Measurements from ENCODE around the gene RUNDC1.
"Not testable (repeated sequence)": the region's sequence is repeated elsewhere in the genome, so short reads cannot be mapped to it uniquely, and the experiment has no call there.

RUNDC1 gene

DNA sequence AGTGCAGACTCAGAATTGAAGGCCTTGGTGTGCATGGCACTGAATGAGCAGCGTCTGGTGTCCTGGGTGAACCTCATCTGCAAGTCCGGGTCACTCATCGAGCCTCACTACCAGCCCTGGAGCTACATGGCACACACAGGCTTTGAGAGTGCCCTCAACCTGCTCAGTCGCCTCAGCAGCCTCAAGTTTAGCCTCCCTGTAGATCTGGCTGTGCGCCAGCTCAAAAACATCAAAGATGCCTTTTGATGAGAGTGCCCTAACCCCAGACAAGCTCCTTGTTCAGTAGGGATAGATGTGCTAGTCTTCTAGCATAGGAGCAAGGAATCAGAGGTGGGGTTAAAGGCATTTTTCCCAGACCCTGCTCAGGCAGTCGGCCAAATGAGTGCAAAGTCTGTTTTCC lies 11.1 kb downstream of the RUNDC1 start:
- DNase-seq (ENCODE audit: low spot score) = no peak

GRCh38 chr17:42992872-42993271 lies 12.5 kb downstream of the RUNDC1 start:
- DNase-seq (ENCODE audit: low spot score) = no peak

DNA sequence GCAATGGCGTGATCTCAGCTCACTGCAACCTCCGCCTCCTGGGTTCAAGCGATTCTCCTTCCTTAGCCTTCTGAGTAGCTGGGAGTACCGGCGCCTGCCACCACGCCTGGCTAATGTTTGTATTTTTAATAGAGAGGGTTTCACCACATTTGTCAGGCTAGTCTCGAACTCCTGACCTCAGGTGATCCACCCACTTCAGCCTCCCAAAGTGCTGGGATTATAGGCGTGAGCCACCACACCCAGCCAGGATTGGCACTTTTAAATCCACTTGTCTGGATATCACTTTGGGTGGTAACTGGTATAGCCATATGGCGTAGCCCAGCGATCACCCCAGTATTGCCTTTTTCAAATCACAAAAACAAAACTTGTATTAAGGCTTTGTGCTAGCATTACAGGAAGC lies 13.5 kb downstream of the RUNDC1 start:
- not testable (repeated sequence) for DNase-seq (ENCODE audit: low spot score)

DNA sequence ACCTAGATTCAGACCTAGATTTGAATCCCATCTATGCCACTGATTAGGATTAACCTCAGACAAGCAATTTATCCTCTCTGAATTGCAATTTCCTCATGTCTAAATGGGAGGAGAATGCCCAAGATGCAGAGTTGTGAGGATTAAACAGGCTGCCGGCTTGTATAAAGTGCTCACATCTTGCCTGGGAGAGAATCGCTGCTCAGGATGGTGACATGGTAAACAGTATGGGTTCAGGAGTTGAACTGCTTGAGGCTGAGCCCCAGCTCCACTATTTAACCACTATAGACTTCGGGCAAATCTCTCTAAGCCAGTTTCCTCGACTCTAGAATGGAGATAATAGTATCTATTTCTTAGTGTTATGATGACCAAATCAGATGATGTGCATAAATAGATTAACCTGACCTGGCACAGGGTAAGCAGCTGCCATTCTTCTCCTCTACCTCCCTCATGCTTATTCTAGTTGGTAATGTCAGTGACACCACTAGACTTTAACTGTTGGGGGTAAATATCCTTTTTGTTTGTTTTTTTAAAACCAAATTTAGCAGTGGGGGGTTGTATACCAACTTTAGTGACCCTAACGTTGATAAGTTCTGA lies 17.1 kb downstream of the RUNDC1 start:
- DNase-seq (ENCODE audit: low spot score) = peak; percentile 18

DNA sequence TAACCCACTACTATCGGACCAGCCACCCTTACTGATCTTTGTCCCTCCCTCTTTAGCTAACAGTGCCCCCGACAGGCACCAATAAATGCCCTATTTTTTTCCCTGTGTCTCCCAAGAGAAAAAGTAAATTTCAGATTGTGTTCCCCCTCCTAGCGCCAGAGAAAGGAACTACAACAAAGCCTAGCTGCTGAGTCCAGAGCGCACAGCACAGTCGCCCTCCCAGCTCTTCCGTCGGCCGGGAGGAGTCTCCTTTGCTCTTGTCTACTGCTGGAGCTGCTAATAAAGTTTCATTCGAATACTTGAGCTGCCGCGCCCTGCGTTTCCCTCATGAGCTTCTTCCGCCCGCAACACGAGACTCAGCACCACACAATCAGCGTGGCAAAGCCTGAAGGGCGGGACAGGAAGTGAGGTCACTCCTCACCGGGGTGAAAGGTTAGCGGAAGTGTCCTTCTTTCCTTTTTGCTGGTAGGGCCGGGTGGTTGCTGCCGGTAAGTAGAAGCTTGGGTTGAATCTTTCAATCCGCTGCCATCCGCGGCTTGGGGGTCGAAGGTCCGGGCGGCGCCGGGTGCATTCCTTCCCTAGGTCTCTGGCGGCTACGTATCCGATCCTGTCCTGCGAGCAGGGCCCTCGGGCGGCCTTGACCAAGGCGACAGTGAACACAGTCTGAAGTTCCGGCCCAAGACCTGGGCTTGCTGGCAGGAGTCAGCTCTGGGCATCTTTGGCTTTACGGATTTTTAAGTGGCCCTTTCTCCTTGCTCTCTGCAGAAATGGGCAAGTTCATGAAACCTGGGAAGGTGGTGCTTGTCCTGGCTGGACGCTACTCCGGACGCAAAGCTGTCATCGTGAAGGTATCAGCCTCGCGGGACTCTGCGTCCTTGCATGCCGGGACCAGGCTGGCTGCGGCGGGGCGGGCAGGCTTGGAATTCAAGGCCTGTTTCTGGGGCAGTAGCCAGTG lies 17.9 kb downstream of the RUNDC1 start, which contains the start of gene RPL27:
Gene RPL27 (plus strand): TSS at position 436 of the 955 bp plus-strand sequence. CDS start 332 bp downstream, at position 768.
- DNase-seq (ENCODE audit: low spot score) = peak; percentile 100

GRCh38 chr17:42999003-42999525 lies 18.7 kb downstream of the RUNDC1 start:
- DNase-seq (ENCODE audit: low spot score) = no peak

DNA sequence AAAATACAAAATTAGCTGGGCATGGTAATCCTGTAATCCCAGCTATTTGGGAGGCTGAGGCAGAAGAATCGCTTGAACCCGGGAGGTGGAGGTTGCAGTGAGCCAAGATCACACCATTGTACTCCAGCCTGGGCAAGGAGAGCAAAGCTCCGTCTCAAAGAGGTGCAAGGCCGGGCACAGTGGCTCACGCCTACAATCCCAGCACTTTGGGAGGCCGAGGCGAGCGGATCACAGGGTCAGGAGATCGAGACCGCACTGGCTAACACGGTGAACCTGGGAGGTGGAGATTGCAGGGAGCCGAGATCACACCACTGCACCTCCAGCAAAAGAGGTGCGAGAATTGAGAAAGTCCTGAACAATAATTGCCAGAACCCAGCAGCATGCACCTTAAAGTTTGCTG lies 20.5 kb downstream of the RUNDC1 start:
- not testable (repeated sequence) for DNase-seq (ENCODE audit: low spot score)

DNA sequence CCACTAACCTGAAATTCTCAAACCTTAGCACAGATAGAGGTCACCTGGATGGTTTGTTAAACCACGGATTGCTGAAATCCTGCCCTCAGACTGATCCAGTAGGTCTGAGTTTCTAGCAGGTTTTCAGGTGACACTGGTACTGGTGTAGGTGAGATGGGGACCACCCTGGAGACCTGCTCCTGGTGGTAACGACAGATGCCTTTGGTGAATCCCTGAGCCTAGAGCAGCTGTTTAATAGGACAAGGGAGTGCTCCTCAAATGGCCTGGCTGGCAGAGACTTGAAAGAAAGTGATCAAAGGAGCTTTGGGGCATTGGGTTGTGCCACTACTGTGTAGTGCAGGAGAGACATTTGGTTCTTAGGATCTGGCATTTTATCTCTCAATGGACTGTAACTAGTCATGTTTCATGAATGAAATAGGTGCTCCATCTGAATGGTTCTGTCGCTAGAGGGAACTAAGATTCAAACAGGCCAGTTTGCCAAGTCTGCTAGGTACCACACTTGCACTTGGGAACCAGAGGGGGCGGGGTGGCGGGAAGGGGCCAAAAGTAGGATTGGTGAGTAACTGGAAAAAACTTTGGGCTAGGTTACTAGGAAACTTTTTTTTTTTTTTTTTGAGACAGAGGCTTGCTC lies 23.3 kb downstream of the RUNDC1 start:
- peak; percentile 48 for DNase-seq (ENCODE audit: low spot score)

DNA sequence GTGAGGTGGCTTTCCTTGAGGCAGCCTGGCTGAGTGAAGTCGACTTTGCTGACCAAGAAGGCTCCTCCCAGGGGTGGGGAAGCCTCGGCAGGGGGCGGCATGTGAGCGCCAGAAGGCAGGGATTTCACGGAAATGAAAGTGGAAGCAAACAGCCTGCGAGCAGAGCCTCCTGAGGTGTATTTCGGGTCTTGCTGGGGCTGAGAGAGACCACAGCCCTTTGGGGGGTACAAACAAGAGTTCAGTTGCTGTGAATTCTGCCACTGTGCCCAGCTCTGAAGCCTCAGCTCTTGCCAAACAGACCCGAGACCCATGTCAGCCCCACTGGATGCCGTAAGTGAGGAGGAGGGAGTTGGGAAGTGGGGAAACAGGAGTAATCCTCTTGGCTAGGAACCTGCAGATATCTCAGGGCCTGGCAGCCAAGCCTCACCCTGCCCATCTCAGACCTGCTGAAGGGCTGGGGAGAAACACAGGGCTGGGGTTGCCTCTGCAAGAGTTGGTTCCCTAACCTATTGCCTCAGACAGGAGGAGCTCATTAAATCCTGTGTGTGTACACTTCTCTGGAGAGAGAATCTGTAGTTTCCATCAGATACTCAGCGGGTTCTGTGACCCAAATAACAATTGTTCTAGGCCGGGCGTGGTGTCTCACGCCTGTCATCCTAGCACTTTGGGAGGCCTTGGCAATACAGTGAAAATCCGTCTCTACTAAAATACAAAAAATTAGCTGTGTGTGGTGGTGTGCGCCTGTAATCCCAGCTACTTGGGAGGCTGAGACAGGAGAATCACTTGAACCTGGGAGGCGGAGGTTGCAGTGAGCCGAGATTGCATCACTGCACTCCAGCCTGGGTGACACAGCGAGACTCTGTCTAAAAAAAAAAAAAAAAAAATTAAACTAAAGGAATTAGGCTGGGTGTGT lies 26.5 kb downstream of the RUNDC1 start, which contains the start of gene IFI35:
Gene IFI35 (plus strand): TSS at position 146 of the 913 bp plus-strand sequence. CDS start 164 bp downstream, at position 310.
- DNase-seq (ENCODE audit: low spot score) = peak; percentile 68

DNA sequence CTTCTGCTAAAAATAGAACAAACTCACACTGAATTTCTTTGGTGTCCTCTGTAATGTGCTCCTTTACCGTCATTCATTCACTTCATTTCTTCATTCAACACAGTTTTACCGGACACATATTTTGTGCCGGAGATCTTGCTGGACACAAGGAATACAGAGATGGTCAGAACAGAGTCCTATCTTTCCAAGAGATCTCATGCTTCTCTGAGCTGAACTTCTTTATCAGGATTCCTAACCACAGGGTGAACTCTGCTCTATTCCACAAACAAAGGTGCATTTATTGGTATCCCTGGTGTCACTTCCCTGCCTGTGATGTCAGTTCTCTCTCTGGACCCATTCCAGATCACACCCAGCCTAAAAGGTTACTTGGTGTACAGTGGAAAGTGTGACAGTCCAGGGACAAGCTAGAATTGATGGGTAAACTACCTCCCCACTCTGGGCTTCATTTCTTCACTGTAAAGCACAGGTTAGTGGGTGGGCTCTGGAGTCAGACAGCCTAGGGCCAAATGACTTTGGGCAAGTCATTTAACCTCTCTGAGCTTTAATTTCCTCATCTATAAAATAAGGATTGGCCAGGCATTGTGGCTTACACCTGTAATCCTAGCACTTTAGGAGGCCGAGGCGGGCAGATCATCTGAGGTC lies 30.4 kb downstream of the RUNDC1 start:
- peak; percentile 93 for DNase-seq (ENCODE audit: low spot score)

GRCh38 chr17:43011728-43012472 lies 31.5 kb downstream of the RUNDC1 start:
- DNase-seq (ENCODE audit: low spot score) = no peak

GRCh38 chr17:43013296-43013695 lies 32.9 kb downstream of the RUNDC1 start:
- DNase-seq (ENCODE audit: low spot score) = no peak

GRCh38 chr17:43014020-43014648 lies 33.8 kb downstream of the RUNDC1 start:
- DNase-seq (ENCODE audit: low spot score) = no peak

DNA sequence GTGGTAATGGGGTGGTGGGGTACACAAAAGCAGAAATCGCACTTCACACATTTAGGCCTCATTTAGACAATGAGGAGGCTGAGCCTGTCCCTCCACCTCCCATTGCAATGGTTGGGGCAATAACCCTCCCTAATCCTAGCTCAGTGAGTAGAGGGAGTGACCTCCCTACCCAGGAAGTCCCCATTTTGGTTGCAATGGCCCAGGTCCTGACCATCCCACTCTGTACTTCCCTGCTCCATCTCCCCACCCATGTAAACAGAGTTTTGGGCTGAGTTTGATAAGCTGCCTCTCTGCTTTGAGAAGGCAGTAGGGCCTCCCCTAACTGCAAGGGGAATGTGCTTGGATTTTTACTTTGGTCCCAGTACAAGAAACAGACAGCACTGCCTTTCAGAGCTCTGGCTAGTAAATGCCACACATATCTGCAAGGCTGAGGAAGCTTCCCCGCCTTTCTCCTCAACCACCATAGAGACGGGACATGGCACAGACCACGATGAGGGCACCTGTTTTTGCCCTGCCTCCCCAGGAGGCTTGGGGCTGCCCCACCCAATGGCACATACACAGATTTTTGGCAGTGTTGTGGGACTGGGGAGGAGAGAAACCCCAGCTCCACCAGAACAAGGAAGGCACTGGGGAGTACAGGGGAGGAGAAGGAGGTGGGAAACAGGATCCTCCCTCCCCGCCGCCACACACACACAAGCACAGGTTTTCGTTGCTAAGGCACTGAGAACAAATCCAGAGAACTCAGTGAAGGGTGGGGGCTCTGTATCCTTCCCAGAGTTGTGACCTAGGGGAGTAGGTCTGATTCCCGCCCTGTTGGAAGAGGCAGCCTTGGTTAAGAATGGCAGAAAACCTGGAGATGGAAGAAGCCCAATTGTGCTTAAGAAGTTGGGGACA lies 34.5 kb downstream of the RUNDC1 start:
- DNase-seq (ENCODE audit: low spot score) = no peak

GRCh38 chr17:43015579-43015978 lies 35.2 kb downstream of the RUNDC1 start:
- no peak for DNase-seq (ENCODE audit: low spot score)

DNA sequence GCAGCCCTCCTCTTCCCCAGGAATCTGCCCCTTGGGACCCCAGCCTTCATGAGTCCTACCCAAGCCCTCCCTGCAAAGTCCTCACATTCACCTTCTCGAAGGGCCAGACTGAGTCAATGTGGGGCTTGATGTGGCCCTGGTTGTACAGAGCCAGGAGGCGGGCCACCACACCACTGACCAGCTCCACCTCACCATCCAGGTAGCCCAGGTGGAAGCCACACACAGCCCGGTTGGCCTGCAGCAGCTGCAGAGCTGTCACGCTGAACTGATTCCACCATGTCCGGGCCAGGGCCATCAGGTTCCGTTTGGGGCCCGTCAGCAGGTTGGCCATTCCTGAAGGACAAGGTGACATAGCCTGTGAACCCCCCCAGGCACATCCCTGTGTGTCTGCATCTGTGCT lies 35.9 kb downstream of the RUNDC1 start:
- DNase-seq (ENCODE audit: low spot score) = no peak

DNA sequence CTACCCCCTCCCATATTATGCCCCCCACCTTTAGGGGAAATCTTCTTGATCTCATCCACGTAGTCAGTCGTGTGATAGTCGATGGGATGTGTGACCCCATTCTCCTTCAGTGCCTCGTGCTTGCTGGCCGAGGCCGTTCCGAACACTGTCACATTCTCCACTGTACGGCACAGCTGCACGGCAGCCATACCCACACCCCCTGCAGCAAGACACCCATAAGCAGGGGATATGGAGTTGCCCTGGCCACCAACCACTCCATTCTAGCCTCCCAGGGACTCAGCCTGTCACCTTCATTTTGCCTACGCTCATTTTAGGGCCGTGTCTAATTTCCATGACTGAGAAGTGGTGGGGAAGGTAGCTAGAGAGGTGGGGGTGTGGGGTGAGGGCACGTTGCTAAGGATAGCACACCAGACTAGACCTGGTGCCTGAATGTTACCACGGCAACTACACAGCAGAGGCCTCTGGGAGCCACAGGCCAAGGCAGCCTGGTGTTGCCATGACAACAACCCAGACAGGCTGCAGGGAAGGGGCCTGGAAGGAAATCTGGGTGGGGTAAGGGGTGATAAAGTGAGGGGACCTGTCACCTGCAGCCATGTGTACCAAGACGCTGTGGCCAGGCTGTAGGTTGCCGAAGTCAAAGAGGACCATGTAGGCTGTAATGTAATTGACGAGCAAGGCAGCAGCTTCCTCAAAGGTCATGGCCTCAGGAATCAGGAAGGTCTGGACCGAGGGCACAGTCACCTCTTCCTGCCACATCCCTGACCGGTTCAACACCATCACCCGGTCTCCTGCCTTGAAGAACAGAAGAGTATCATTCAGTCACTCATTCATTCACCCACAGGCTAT lies 37.9 kb downstream of the RUNDC1 start:
- DNase-seq (ENCODE audit: low spot score) = no peak

GRCh38 chr17:43018932-43019331 lies 38.6 kb downstream of the RUNDC1 start:
- DNase-seq (ENCODE audit: low spot score) = no peak

All from SW480 (cell line).